Measurements from ENCODE around the gene KDM8. TPM values are rescaled to one million over a fixed set of nuclear protein-coding genes. Genes with fewer than 3 reads are reported as not detected.

KDM8 gene
- polyA plus RNA-seq (2011; rRNA removed) = 2.5 and 2.8 TPM in 2 replicates
- 4.2 and 5.4 TPM in 2 replicates for polyA minus RNA-seq (2011; rRNA and poly(A)+ RNA removed)

DNA sequence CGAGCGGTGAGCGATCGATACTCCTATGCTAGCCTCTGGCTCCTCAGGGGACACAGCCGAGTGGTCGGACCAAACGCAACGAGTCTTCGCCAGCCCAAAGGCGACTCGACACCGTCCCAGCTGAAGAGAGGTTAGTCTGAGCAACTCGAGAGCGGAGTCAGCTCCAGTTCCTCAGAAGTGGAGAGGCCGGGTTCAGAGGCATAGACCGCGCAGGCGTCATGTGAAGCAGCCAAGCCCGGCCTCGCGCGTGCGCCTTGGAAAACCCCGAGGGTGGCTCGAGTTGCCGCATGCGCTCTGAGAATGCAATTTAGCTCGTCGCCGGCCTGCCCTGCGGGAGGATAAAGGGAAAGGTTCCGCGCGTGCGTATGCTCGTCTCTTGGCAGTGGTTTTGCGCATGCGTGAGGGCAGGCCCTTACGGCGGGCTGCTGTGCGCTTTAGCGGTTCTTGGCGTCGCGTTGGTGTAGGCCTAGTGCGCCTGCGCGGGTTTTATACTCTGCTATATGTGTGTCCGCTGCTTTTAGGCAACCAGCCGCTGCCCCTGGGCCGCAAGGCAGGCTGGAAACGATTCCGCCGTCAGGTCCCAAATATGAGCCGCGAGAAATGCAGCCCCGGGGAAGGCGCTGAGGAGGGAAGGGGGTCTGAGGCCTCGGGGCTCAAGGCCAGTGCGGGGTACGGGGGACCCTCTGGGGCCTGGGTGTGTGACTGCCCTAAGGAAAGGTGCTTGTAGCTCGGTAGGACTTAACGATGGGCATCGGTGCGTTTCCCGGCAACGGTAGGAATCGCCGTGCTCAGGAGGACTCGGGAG lies at the start of gene KDM8:
Gene KDM8, plus strand, starts transcription at position 20 of the 805 bp plus-strand sequence. CDS start 6,598 bp downstream, outside the sequence.
- H3K27me3 ChIP-seq (ENCODE audit: control insufficient read depth, insufficient read depth, low read length) = no peaks in the 10 kb centered on the region
- TF ChIP-seq, protein P1, sequence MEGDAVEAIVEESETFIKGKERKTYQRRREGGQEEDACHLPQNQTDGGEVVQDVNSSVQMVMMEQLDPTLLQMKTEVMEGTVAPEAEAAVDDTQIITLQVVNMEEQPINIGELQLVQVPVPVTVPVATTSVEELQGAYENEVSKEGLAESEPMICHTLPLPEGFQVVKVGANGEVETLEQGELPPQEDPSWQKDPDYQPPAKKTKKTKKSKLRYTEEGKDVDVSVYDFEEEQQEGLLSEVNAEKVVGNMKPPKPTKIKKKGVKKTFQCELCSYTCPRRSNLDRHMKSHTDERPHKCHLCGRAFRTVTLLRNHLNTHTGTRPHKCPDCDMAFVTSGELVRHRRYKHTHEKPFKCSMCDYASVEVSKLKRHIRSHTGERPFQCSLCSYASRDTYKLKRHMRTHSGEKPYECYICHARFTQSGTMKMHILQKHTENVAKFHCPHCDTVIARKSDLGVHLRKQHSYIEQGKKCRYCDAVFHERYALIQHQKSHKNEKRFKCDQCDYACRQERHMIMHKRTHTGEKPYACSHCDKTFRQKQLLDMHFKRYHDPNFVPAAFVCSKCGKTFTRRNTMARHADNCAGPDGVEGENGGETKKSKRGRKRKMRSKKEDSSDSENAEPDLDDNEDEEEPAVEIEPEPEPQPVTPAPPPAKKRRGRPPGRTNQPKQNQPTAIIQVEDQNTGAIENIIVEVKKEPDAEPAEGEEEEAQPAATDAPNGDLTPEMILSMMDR (IDR thresholded peaks at IDR 0.05; ENCODE audit: low read depth, low read length) = no peak
- POLR2A ChIA-PET = interaction anchor here (0.6 to 1.9 kb wide), 11 partner anchors 9 to 1947 kb away, joined by 3 to 11 read pairs (median 5); no protein-coding TSS in a partner anchor
- peak within 1 kb of the TSS; percentile 98 for H3K27ac ChIP-seq (ENCODE audit: low read depth, low read length)
- H3K4me3 ChIP-seq (ENCODE audit: low read depth, low read length) = peak within 1 kb of the TSS; percentile 93
- DNase-seq (ENCODE audit: low read depth, low spot score) = peak; percentile 99
- no peaks in the 10 kb centered on the region; the same call in 1 of the 2 replicates for H3K9me3 ChIP-seq (ENCODE audit: control insufficient read depth, insufficient read depth, low read length)
- CTCF ChIA-PET = interaction anchor here (0.7 to 3.3 kb wide), 9 partner anchors 9 to 249 kb away, joined by 3 to 18 read pairs (median 4); no protein-coding TSS in a partner anchor

DNA sequence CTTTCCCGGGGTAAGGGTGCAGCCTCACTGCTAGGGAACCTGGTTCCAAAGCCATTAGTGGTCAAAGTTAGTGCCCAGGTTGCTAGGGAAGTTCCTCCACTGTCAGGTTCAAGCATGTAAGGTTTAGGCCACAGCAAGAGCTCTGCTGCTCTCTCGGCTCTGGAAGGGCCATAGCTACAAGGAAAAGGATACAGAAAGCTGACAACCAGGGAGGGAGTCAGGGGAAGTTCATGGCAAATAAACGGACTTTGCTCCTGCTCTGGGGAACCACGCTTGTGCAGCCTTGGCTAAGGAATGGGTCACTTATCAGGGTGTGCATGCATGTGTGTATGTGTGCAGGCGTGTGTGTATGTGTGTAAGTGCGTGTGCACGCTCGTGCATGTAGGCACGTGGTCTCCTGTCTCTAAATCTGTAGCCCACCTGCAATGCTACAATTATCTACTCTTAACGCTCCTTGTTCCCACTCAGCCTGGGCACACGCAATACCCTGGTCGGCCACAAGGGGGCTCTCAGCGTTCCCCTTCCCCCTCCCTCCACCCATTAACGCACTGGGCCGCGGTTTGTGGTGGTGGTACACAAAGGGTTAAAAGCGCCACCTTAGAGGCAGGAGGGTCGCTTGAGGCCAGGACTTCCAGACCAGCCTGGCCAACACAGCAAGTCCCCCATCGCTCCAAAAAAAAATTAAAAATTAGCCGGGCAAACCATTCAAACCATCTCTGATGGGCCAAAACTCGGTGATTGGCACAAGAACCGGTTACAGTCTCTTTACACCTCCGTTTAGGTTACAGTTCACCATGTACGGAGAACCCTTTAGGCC lies 48.4 kb upstream of the KDM8 start:
- CTCF ChIA-PET = interaction anchor here (0.6 to 4.4 kb wide), 31 partner anchors 8 to 1316 kb away, joined by 3 to 64 read pairs (median 4); partner anchors contain the start of gene KDM8
- POLR2A ChIA-PET = no interaction called here
- Histone ChIP-seq H3K27me3 (ENCODE audit: control insufficient read depth, insufficient read depth, low read length) (no peaks in the 10 kb centered on the region), H3K27ac (ENCODE audit: low read depth, low read length) (no peak overlapping the region), H3K4me3 (ENCODE audit: low read depth, low read length) (no peak overlapping the region), H3K9me3 (ENCODE audit: control insufficient read depth, insufficient read depth, low read length) (no peaks in the 10 kb centered on the region)
- TF ChIP-seq, protein P1 (IDR thresholded peaks at IDR 0.05; ENCODE audit: low read depth, low read length) = peak; percentile 99
- DNase-seq (ENCODE audit: low read depth, low spot score) = no peak

DNA sequence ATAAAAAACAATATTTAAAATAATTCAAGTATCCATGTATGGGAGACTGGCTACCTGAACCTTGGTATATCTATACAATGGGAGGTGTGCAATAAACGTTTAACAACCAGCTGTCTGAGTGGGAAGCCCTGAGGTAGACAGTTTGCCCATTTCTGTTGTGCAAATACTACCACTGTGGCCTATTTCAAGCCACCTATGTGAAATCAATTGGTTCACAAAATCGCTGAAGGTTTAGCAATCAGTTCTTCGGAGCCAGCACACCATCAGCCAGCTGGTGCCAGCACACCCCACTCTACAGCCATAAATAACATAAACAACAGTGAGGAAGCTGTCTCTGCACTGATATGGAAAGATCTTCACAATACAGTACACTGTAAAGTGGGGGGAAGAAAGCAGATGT lies 46.7 kb upstream of the KDM8 start:
- Histone ChIP-seq H3K27ac (ENCODE audit: low read depth, low read length) (no peak overlapping the region), H3K9me3 (ENCODE audit: control insufficient read depth, insufficient read depth, low read length) (no peaks in the 10 kb centered on the region), H3K27me3 (ENCODE audit: control insufficient read depth, insufficient read depth, low read length) (no peaks in the 10 kb centered on the region), H3K4me3 (ENCODE audit: low read depth, low read length) (no peak overlapping the region)
- ChIA-PET POLR2A (no interaction called here), CTCF (interaction anchor here (0.6 to 4.2 kb wide), 8 partner anchors 10 to 300 kb away, joined by 3 to 64 read pairs (median 4); no protein-coding TSS in a partner anchor)
- TF ChIP-seq, protein P1 (IDR thresholded peaks at IDR 0.05; ENCODE audit: low read depth, low read length) = 0 out of 2 replicates have a peak, but pooled peaks have one; percentile 2
- no peak for DNase-seq (ENCODE audit: low read depth, low spot score)

DNA sequence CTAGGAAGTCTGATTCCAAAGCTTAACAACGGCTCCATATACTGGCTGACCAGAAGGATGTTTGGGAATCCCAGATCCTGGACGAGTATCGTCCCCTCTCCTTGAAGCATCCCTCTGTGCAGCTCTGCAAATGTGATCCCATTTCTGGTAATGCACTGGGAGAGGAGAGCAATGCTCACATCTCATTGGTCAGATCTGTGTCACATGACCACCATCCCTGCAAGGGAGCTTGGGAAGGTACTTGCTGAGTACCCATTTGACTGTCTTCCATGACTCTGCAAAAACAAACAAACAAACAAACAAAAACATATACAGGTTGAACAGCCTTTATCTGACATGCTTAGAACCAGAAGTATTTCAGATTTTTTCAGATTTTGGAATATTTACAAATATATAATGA lies 41.9 kb upstream of the KDM8 start:
- no peak for DNase-seq (ENCODE audit: low read depth, low spot score)
- POLR2A ChIA-PET = no interaction called here

More for the DNA sequence above, 41.9 kb upstream of the KDM8 start:
- peaks cover 6% of the 10 kb centered on the region for H3K9me3 ChIP-seq (ENCODE audit: control insufficient read depth, insufficient read depth, low read length)
- no peak overlapping the region for H3K4me3 ChIP-seq (ENCODE audit: low read depth, low read length)
- TF ChIP-seq, protein P1 (IDR thresholded peaks at IDR 0.05; ENCODE audit: low read depth, low read length) = no peak
- H3K27ac ChIP-seq (ENCODE audit: low read depth, low read length) = no peak overlapping the region
- CTCF ChIA-PET = interaction anchor here (0.7 kb wide), 1 partner anchor 206 kb away, joined by 3 read pairs; no protein-coding TSS in a partner anchor
- H3K27me3 ChIP-seq (ENCODE audit: control insufficient read depth, insufficient read depth, low read length) = no peaks in the 10 kb centered on the region
